Peyer's patch (tissue), 4 donors: ENCODE measurements around the gene PGAM2.

Experiments
- CTCF ChIP-seq, 6 experiments: fragments of 450-650 bp in 4 of 6; fragments of 200-600 bp in 2 of 6; sonication (generic) in 1 of 6; IDR thresholded peaks; one replicate each; pipeline ENCODE4 v1.5.1; 2017 to 2019; ENCODE audit warnings: antibody characterized with exemption in 6 of 6, mild to moderate bottlenecking in 3 of 6, moderate library complexity in 1 of 6
- POLR2A ChIP-seq, 2 donors: fragments of 450-650 bp; IDR thresholded peaks; one replicate each; pipeline ENCODE4 v1.5.1; 2017; ENCODE audit warnings: antibody characterized with exemption in 2 of 2, mild to moderate bottlenecking in 2 of 2, moderate library complexity in 2 of 2

GRCh38 chr7:44066494-44067063 is 1.2 kb upstream of the PGAM2 start:
- TF ChIP-seq POLR2A (IDR thresholded peaks at IDR 0.05), result no peak
- TF ChIP-seq CTCF (IDR thresholded peaks at IDR 0.05), result no peak
